HG03378 (cell line): ENCODE data around the gene GLS2.
A peak's percentile ranks its signal among the peaks of the same experiment; 100 is the strongest.
"Not testable (repeated sequence)": the region's sequence is repeated elsewhere in the genome, so short reads cannot be mapped to it uniquely, and the experiment has no call there.

Source experiments
- ATAC-seq: cut with Tn5 transposase; IDR thresholded peaks from one replicate; pipeline ENCODE4 v1.9.1; 2021; ENCODE audit warnings: mild to moderate bottlenecking, moderate library complexity; ENCODE audit not compliant: unreplicated experiment

GLS2 gene

GRCh38 chr12:56448860-56449621, 38.9 kb downstream of the GLS2 start, which contains the start of gene TIMELESS:
Gene TIMELESS, minus strand, starts transcription at chr12:56449426. Its CDS starts 15,256 bp downstream, at chr12:56434170.
- ATAC-seq: peak; percentile 80

- ATAC-seq: not testable (repeated sequence)
Observed at GRCh38 chr12:56443208-56443607, 44.8 kb downstream of the GLS2 start.

- ATAC-seq: no peak
Observed at GRCh38 chr12:56437430-56438176, 50.4 kb downstream of the GLS2 start.

- ATAC-seq: no peak
Observed at GRCh38 chr12:56434828-56435227, 53.1 kb downstream of the GLS2 start.

GRCh38 chr12:56431850-56432249, 56.1 kb downstream of the GLS2 start:
- no peak for ATAC-seq

GRCh38 chr12:56431288-56431687, 56.7 kb downstream of the GLS2 start:
- ATAC-seq: no peak

GRCh38 chr12:56425940-56426438, 62.0 kb downstream of the GLS2 start:
- no peak for ATAC-seq

GRCh38 chr12:56425193-56425592, 62.8 kb downstream of the GLS2 start:
- no peak for ATAC-seq
